ENCODE results near the gene ELAC2.

Gene ELAC2

GRCh38 chr17:12953156-12953555 lies 64.7 kb downstream of the ELAC2 start:
- TF ChIP-seq CTCF (IDR thresholded peaks at IDR 0.05; ENCODE audit: insufficient read depth, low read depth, low read length, missing control alignments) = no peak
- no peak for DNase-seq (ENCODE audit: low read depth)
- H3K4me3 ChIP-seq (ENCODE audit: low read length) = no peak overlapping the region

GRCh38 chr17:12952012-12952411 lies 65.8 kb downstream of the ELAC2 start:
- DNase-seq (ENCODE audit: low read depth) = no peak
- TF ChIP-seq CTCF (IDR thresholded peaks at IDR 0.05; ENCODE audit: insufficient read depth, low read depth, low read length, missing control alignments) = no peak
- H3K4me3 ChIP-seq (ENCODE audit: low read length) = no peak overlapping the region

GRCh38 chr17:12947047-12947446 lies 70.8 kb downstream of the ELAC2 start:
- DNase-seq (ENCODE audit: low read depth) = no peak
- H3K4me3 ChIP-seq (ENCODE audit: low read length) = no peak overlapping the region
- no peak for TF ChIP-seq CTCF (IDR thresholded peaks at IDR 0.05; ENCODE audit: insufficient read depth, low read depth, low read length, missing control alignments)
